GM18505 (cell line): ENCODE data around the gene HBEGF.
A peak's percentile ranks its signal among the peaks of the same experiment; 100 is the strongest.

Experiments used
- ATAC-seq: cut with Tn5 transposase; IDR thresholded peaks from one replicate; pipeline ENCODE4 v1.9.1; 2021; ENCODE audit not compliant: unreplicated experiment
- POLR2A ChIP-seq: IDR thresholded peaks from 4 replicates; pipeline ENCODE4 v1.6.1; 2011; ENCODE audit warnings: borderline replicate concordance; ENCODE audit not compliant: insufficient read depth, insufficient read length; ENCODE audit errors: extremely low read depth

HBEGF gene

GRCh38 chr5:140366589-140367255 lies 20.3 kb upstream of the HBEGF start:
- no peak for TF ChIP-seq POLR2A
- no peak for ATAC-seq

- no peak for TF ChIP-seq POLR2A
- ATAC-seq = no peak
These were observed 19.5 kb upstream of the HBEGF start for GRCh38 chr5:140365941-140366340.

- no peak for ATAC-seq
- no peak for TF ChIP-seq POLR2A
These were observed 18.9 kb upstream of the HBEGF start for GRCh38 chr5:140365282-140365681.

GRCh38 chr5:140364472-140364765 lies 18.0 kb upstream of the HBEGF start:
- no peak for TF ChIP-seq POLR2A
- no peak for ATAC-seq

- no peak for TF ChIP-seq POLR2A
- no peak for ATAC-seq
These were observed 17.4 kb upstream of the HBEGF start for GRCh38 chr5:140363631-140364471.

GRCh38 chr5:140362875-140363630 lies 16.6 kb upstream of the HBEGF start:
- TF ChIP-seq POLR2A = no peak
- peak; percentile 93 for ATAC-seq

- no peak for TF ChIP-seq POLR2A
- no peak for ATAC-seq
These were observed 15.9 kb upstream of the HBEGF start for GRCh38 chr5:140362311-140362710.

- TF ChIP-seq POLR2A = no peak
- ATAC-seq = no peak
These were observed 15.5 kb upstream of the HBEGF start for GRCh38 chr5:140361901-140362300.

- TF ChIP-seq POLR2A = no peak
- no peak for ATAC-seq
These were observed 14.5 kb upstream of the HBEGF start for GRCh38 chr5:140360681-140361479.

GRCh38 chr5:140360101-140360500 lies 13.7 kb upstream of the HBEGF start, which contains the start of gene SLC4A9:
Gene SLC4A9 (plus strand): TSS chr5:140360194. CDS start chr5:140360237, 43 bp downstream.
- no peak for ATAC-seq
- TF ChIP-seq POLR2A = no peak

- ATAC-seq = no peak
- no peak for TF ChIP-seq POLR2A
These were observed 12.4 kb upstream of the HBEGF start for GRCh38 chr5:140358738-140359310.

GRCh38 chr5:140357726-140358093 lies 11.3 kb upstream of the HBEGF start:
- TF ChIP-seq POLR2A = no peak
- ATAC-seq = peak; percentile 94
